HL-60 (cell line): Measurements from ENCODE around the gene NPDC1.
A peak's percentile ranks its signal among the peaks of the same experiment; 100 is the strongest.

Experiments used
- DNase-seq, 2 experiments: peaks; one replicate each; pipeline ENCODE4 v3.0.0-alpha.2; 2010 to 2020; ENCODE audit warnings: low read depth in 1 of 2, low spot score in 1 of 2
- H3K27ac ChIP-seq: fragments of 250-450 bp; sonication (Bioruptor Pico); replicated peaks from 2 replicates; pipeline ENCODE4 v1.5.1; 2020; ENCODE audit warnings: mild to moderate bottlenecking, moderate library complexity
- H3K27me3 ChIP-seq: fragments of 250-450 bp; sonication (Bioruptor Pico); 2 replicates; pipeline ENCODE4 v1.5.1; 2021; ENCODE audit warnings: mild to moderate bottlenecking, moderate library complexity; ENCODE audit not compliant: insufficient read depth, poor library complexity, severe bottlenecking
- H3K4me3 ChIP-seq: replicated peaks from 2 replicates; pipeline ENCODE4 v1.5.1; 2011; ENCODE audit warnings: mild to moderate bottlenecking, control low read depth, low read length; ENCODE audit not compliant: insufficient read depth
- CTCF ChIP-seq: IDR thresholded peaks from one replicate; pipeline ENCODE4 v1.5.1; 2011; ENCODE audit warnings: low read length, control low read depth, inconsistent platforms; ENCODE audit not compliant: insufficient read depth
- GABPA ChIP-seq: IDR thresholded peaks from 2 replicates; pipeline ENCODE4 v1.6.1; 2012; ENCODE audit warnings: low read depth
- POLR2AphosphoS5 ChIP-seq: IDR thresholded peaks from 2 replicates; pipeline ENCODE4 v1.6.1; 2012; ENCODE audit warnings: low read depth
- REST ChIP-seq: IDR thresholded peaks from 2 replicates; pipeline ENCODE4 v1.6.1; 2012; ENCODE audit warnings: low read depth; ENCODE audit not compliant: insufficient replicate concordance
- SPI1 ChIP-seq: IDR thresholded peaks from 2 replicates; pipeline ENCODE4 v1.6.1; 2012; ENCODE audit warnings: low read depth, mild to moderate bottlenecking, borderline replicate concordance

NPDC1 gene

DNA sequence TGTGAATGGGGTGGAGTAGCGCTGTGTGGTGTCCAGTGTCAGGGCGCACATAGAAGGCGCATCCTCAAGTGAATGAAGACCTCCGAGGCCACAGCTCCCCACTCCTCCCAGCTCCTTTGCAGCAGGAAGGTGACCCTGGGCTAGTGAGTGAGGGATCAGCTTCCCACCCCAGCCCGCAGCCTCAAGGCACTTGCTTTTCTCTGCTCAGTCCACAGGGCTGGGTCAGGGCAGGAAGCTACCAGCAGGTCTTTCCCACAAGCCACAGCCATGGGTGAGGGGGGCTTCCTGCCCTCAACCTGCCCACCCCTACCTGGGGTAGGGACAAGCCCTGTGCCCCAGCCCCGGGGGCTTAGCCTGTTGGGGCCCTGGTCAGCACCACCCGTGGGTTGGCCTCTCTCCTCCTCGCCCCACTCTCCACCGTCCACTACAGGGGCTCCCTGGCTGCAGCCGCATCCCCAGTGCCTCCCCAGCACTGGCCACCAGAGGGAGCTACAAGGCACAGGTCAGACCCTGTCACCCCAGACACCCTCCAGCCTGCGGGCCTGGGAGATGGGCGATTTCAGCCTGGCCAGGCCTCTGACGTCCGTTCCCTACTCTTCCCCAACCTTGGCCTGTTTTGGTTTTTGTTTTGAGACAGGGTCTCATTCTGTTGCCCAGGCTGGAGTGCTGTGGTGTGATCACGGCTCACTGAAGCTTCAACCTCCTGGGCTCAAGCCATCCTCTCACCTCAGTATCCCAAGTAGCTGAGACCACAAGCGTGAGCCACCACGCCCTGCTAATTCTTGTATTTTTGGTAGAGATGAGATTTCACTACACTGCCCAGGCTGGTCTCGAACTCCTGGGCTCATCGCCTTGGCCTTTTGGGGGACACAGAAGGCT lies 16.7 kb downstream of the NPDC1 start:
- TF ChIP-seq SPI1 (no peak), REST (no peak), CTCF (peak; percentile 73), GABPA (no peak), POLR2AphosphoS5 (no peak; the same call in 1 of the 2 replicates)
- Histone ChIP-seq H3K27me3 (no peaks in the 10 kb centered on the region), H3K4me3 (peak overlapping the region; percentile 88), H3K27ac (peak overlapping the region; percentile 98)
- peak; percentile 67 to 90 for DNase-seq

DNA sequence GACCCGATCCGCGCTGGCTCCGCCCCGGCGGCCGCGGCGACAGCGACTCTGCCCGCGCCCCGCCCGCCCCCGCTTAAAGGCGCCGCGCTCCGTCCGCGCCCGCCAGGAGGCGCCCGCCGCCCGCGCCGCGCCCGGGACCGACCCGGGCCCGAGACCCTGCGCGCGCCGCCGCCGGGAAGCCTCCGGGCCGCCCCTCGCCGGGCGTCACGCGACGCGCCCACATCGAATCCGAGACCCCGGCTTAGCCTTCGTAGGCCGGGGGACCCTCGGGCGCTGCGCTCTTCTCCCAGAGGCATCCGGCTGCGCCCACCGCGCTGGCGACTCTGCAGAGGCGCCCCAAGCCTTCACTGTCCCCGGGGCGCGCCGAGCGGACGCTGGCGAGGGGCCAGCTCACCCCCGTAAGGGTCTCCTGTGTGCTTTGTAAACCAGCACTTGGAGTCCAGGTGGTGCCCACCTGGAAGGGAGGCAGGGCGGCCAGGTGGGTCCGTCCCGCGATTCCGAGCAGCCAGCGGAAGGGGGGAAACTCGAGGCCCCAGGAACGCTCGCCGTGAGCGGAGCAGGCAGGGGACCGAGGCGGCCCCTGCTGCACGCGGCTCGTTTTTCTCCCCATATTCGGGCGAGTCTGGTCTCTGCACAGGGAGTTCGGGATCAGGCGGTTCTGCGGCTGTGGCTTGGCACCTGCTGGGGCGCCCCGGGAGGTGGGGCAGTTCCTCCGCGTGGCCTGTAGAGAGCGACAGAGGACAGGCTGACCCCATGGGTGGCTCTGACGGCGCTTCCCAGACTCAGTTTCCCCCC lies 17.5 kb downstream of the NPDC1 start:
- H3K27ac ChIP-seq: peak overlapping the region; percentile 98
- DNase-seq: peak; percentile 81 to 91
- peak overlapping the region; percentile 88 for H3K4me3 ChIP-seq
- TF ChIP-seq SPI1 (no peak), GABPA (no peak), CTCF (peak; percentile 79)
- H3K27me3 ChIP-seq: no peaks in the 10 kb centered on the region

GRCh38 chr9:137027369-137028262 lies 18.4 kb downstream of the NPDC1 start, which contains the start of gene ABCA2:
Gene ABCA2, minus strand, starts transcription at chr9:137028237. Its CDS starts 97 bp downstream, at chr9:137028140.
- H3K4me3 ChIP-seq: peak within 1 kb of the TSS; percentile 88
- DNase-seq: no peak
- no peaks in the 10 kb centered on the region for H3K27me3 ChIP-seq
- no peak for TF ChIP-seq POLR2AphosphoS5
- no peak for TF ChIP-seq SPI1
- no peak for TF ChIP-seq REST
- no peak for TF ChIP-seq CTCF
- no peak for TF ChIP-seq GABPA
- H3K27ac ChIP-seq: peak within 1 kb of the TSS; percentile 98
